Caco-2 (cell line): ENCODE measurements around the gene SUCLG1. TPM values are rescaled to one million over a fixed set of nuclear protein-coding genes. Genes with fewer than 3 reads are reported as not detected.

Experiments used
- BruUV-seq: library from RNA; stranded (reverse); fragments of 400-500 nt; replicated peaks from 2 replicates; lab custom pipeline; 2021; lab: Mats Ljungman, UMichigan
- CTCF ChIA-PET: fragments of 300-600 bp; sonication (Branson Sonifier 250); formaldehyde crosslinking; loops from one replicate; lab custom pipeline; 2022; ENCODE audit warnings: antibody characterized with exemption; lab: Charles Lee
- POLR2A ChIA-PET: fragments of 300-600 bp; sonication (Branson Sonifier 250); formaldehyde crosslinking; loops from one replicate; lab custom pipeline; 2022; ENCODE audit warnings: antibody characterized with exemption; lab: Charles Lee
- DNase-seq, 2 experiments: peaks; one replicate each; pipeline versions ENCODE4 v3.0.0 to v3.0.0-alpha.2; 2020 to 2022
- H3K27me3 ChIP-seq: replicated peaks from 2 replicates; pipeline ENCODE4 v1.6.0; 2011; ENCODE audit warnings: low read length; ENCODE audit not compliant: control insufficient read depth, insufficient read depth
- H3K36me3 ChIP-seq: 2 replicates; pipeline ENCODE4 v1.5.1; 2011; ENCODE audit warnings: low read length; ENCODE audit not compliant: control insufficient read depth, insufficient read depth
- H3K4me1 ChIP-seq: fragments of 250-450 bp; sonication (Bioruptor Pico); 2 replicates; pipeline ENCODE4 v1.5.1; 2020; ENCODE audit warnings: mild to moderate bottlenecking
- H3K4me3 ChIP-seq: 2 replicates; pipeline ENCODE4 v1.5.1; 2011; ENCODE audit warnings: low read depth, mild to moderate bottlenecking, control low read depth, low read length
- H3K9me3 ChIP-seq: fragments of 250-450 bp; sonication (Bioruptor Pico); 2 replicates; pipeline ENCODE4 v1.5.1; 2020; ENCODE audit warnings: mild to moderate bottlenecking, moderate library complexity
- H3K27ac Mint-ChIP-seq: one replicate; pipeline ENCODE4 v1.8.0; 2022; ENCODE audit warnings: mixed read lengths; ENCODE audit not compliant: unreplicated experiment
- H3K27me3 Mint-ChIP-seq: one replicate; pipeline ENCODE4 v1.8.0; 2022; ENCODE audit warnings: mixed read lengths; ENCODE audit not compliant: insufficient read depth, unreplicated experiment
- H3K36me3 Mint-ChIP-seq: one replicate; pipeline ENCODE4 v1.8.0; 2022; ENCODE audit warnings: mild to moderate bottlenecking, mixed read lengths; ENCODE audit not compliant: insufficient read depth, unreplicated experiment
- H3K4me1 Mint-ChIP-seq: one replicate; pipeline ENCODE4 v1.8.0; 2022; ENCODE audit warnings: low read depth, mixed read lengths; ENCODE audit not compliant: unreplicated experiment
- H3K4me3 Mint-ChIP-seq: one replicate; pipeline ENCODE4 v1.8.0; 2022; ENCODE audit warnings: mild to moderate bottlenecking, moderate library complexity, mixed read lengths; ENCODE audit not compliant: unreplicated experiment
- H3K9me3 Mint-ChIP-seq: one replicate; pipeline ENCODE4 v1.8.0; 2022; ENCODE audit warnings: mixed read lengths; ENCODE audit not compliant: unreplicated experiment
- CTCF ChIP-seq, 2 experiments: fragments of 200-600 bp in 1 of 2; IDR thresholded peaks; 1 replicate in 1 of 2; 2 replicates in 1 of 2; pipeline versions ENCODE4 v1.5.1 to v1.8.0; 2011 to 2022; ENCODE audit warnings: antibody characterized with exemption in 1 of 2, control low read depth in 1 of 2, inconsistent platforms in 1 of 2, low read depth in 1 of 2, low read length in 1 of 2, mild to moderate bottlenecking in 1 of 2, moderate library complexity in 1 of 2; ENCODE audit not compliant: insufficient read depth in 1 of 2, severe bottlenecking in 1 of 2, unreplicated experiment in 1 of 2
- intact Hi-C: fragments of 100-400 bp; cut with micrococcal nuclease; formaldehyde crosslinking; loops from one replicate; pipeline ENCODE4 v1.10.0; 2022; ENCODE audit not compliant: unreplicated experiment
- total RNA-seq: library from RNA; stranded (reverse); gene quantifications from 2 replicates; pipeline ENCODE4 v1.2.3, GENCODE V29; 2022

The SUCLG1 gene
- total RNA-seq, 1 experiment from 2014 or later = 155 TPM

- H3K27me3 ChIP-seq = no peaks in the 10 kb centered on the region
- no peak for DNase-seq
- no peaks in the 10 kb centered on the region for H3K9me3 ChIP-seq
- no peaks in the 10 kb centered on the region for H3K4me1 ChIP-seq
- intact Hi-C loops = loop anchor here (5.0 kb wide), 1 partner anchor 370 kb away; no protein-coding TSS in a partner anchor
- peaks cover 5% of the 10 kb centered on the region for H3K4me1 Mint-ChIP-seq
- H3K27ac Mint-ChIP-seq = no peak overlapping the region
- H3K36me3 Mint-ChIP-seq = no peaks in the 10 kb centered on the region
- ChIA-PET CTCF (interaction anchor here (1.6 kb wide), 1 partner anchor 134 kb away, joined by 5 read pairs; no protein-coding TSS in a partner anchor), POLR2A (no interaction called here)
- H3K36me3 ChIP-seq = no peaks in the 10 kb centered on the region
- no TSS peak for BruUV-seq
- H3K27me3 Mint-ChIP-seq = no peaks in the 10 kb centered on the region
- peaks cover 12% of the 10 kb centered on the region for H3K9me3 Mint-ChIP-seq
- H3K4me3 Mint-ChIP-seq = no peak overlapping the region
- TF ChIP-seq CTCF (IDR thresholded peaks at IDR 0.05; ENCODE audit: insufficient read depth in 1 of 2, low read depth in 1 of 2, low read length in 1 of 2, severe bottlenecking in 1 of 2, unreplicated experiment in 1 of 2) = no peak
- H3K4me3 ChIP-seq = no peak overlapping the region
These were observed 38.2 kb upstream of the SUCLG1 start for GRCh38 chr2:84497285-84497684.

GRCh38 chr2:84496386-84496785 lies 37.3 kb upstream of the SUCLG1 start:
- POLR2A ChIA-PET = no interaction called here
- Mint-ChIP-seq H3K4me1 (peaks cover 5% of the 10 kb centered on the region), H3K27me3 (no peaks in the 10 kb centered on the region), H3K27ac (no peak overlapping the region), H3K4me3 (no peak overlapping the region), H3K9me3 (peaks cover 3% of the 10 kb centered on the region), H3K36me3 (no peaks in the 10 kb centered on the region)
- no peak for TF ChIP-seq CTCF (IDR thresholded peaks at IDR 0.05; ENCODE audit: insufficient read depth in 1 of 2, low read depth in 1 of 2, low read length in 1 of 2, severe bottlenecking in 1 of 2, unreplicated experiment in 1 of 2)
- no TSS peak for BruUV-seq
- Histone ChIP-seq H3K9me3 (no peaks in the 10 kb centered on the region), H3K27me3 (no peaks in the 10 kb centered on the region), H3K4me1 (no peaks in the 10 kb centered on the region), H3K4me3 (no peak overlapping the region), H3K36me3 (no peaks in the 10 kb centered on the region)
- intact Hi-C loops = loop anchor here (5.0 kb wide), 1 partner anchor 371 kb away; no protein-coding TSS in a partner anchor
- no peak for DNase-seq
- CTCF ChIA-PET = no interaction called here

GRCh38 chr2:84495539-84496146 lies 36.6 kb upstream of the SUCLG1 start:
- intact Hi-C loops = loop anchor here (1.0 to 5.0 kb wide), 4 partner anchors 136 to 432 kb away; no protein-coding TSS in a partner anchor
- no peak overlapping the region for H3K27ac Mint-ChIP-seq
- peak in 1 of 2 experiments; percentile 54 for DNase-seq
- no peaks in the 10 kb centered on the region for H3K36me3 Mint-ChIP-seq
- no peak overlapping the region for H3K4me3 Mint-ChIP-seq
- CTCF ChIA-PET = interaction anchor here (1.2 kb wide), 1 partner anchor 135 kb away, joined by 3 read pairs; no protein-coding TSS in a partner anchor
- Histone ChIP-seq H3K9me3 (no peaks in the 10 kb centered on the region), H3K4me1 (no peaks in the 10 kb centered on the region), H3K36me3 (no peaks in the 10 kb centered on the region), H3K4me3 (no peak overlapping the region), H3K27me3 (no peaks in the 10 kb centered on the region)
- H3K9me3 Mint-ChIP-seq = no peaks in the 10 kb centered on the region
- BruUV-seq = no TSS peak
- POLR2A ChIA-PET = no interaction called here
- TF ChIP-seq CTCF (IDR thresholded peaks at IDR 0.05; ENCODE audit: insufficient read depth in 1 of 2, low read depth in 1 of 2, low read length in 1 of 2, severe bottlenecking in 1 of 2, unreplicated experiment in 1 of 2) = peak; percentile 54 to 73
- H3K27me3 Mint-ChIP-seq = no peaks in the 10 kb centered on the region
- H3K4me1 Mint-ChIP-seq = peaks cover 5% of the 10 kb centered on the region
